OCI-M2 (cell line): ENCODE data around the gene CFI.
A peak's percentile ranks its signal among the peaks of the same experiment; 100 is the strongest.

Experiments
- DNase-seq: peaks from one replicate; lab custom pipeline; 2025; ENCODE audit not compliant: unreplicated experiment; lab: John Stamatoyannopoulos, UW

Gene CFI

GRCh38 chr4:109730619-109731545 is 70.9 kb downstream of the CFI start:
- no peak for DNase-seq

DNA sequence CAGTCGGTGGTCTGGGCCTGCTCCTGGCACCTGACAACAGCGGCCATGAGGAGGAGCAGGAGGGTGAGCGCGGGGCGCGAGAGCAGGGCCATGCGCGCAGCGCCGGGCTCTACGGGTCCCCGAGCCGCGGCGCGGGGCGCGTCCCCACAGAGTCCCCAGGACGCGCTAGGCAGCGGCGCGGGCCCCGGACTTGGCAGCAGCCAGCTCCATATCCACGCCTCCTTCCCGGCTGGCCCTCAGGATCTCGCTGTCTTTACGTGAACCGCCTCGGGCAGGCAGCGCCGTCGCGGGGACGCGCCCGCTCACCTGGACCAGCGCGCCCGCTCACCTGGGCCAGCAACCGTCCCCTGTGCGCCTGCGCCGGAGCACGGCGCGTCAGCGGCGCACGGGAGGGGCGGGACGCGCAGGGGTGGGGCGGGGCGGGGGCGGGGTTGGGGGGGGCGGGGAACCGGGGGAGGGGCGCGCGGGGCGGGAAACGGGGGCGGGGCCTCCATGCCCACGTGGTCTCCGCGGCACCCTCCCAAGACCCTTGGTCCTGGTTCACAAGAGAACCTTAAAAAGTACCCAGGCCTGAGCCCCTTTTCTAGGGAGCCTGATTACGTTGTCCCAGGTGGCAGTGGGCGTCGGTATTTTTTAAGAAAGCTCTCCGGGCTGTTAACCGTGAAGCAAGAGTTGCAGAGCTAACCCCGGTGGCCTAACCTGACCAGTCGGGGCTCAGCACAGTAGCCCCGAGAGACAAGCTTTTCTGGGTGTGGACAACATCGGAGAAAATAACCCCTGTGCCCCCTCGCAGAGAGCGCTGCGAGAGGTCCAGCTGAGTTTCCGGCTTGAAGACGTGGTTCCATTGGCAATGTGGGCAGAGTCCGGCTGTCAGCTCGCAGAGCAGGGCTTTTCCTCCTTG is 71.8 kb downstream of the CFI start, which contains the start of gene PLA2G12A:
TSS of gene PLA2G12A (minus strand) at position 353 of the 901 bp plus-strand sequence. CDS start at position 92, 261 bp downstream.
- peak; percentile 39 for DNase-seq

DNA sequence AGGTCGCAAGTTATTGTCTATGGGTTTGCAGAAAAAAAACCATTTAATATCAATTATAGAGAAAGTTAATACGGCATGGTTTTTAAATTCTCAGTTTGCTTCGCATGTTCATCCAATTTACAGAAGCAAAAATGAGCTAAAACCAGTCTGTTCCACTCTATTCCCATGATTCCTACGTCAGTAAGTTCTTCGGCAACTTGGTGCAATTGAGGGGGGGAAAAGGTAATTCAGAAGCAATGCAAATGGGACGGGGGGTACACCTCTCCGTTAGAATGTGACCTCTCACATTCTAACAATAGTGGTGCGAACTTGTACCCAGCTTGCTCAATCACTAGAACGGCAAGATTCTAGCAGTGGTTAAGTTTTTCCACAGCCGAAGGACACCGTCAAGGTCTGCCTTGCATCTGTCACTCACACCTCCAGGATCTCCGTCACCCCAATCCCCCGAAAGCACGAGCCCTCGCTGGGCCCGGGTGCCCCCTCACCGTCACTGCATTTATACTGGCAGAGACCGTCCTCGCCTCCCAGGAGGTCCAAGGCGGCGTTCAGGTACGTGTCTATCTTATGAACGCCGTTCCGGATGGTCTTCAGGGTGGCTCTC is 72.6 kb downstream of the CFI start:
- DNase-seq: no peak

DNA sequence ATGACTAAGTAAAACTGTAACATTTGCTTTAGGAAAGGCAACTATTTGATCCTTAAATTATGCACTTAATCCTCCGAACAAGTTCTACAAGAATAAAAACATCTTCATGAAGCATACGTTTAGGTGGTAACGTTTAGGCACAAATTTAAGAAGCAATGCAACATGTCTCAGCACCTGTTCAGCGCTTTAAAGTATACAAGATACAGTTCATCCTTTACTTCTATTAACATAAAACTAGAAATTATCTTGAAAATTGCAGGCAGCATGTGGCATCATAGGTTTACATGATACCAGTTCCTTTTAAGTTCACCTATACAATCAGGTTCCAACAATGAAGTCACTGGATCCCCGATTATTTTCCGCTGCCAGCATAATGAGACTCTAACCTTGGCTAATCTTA is 73.4 kb downstream of the CFI start:
- no peak for DNase-seq

GRCh38 chr4:109723110-109723509 is 78.7 kb downstream of the CFI start:
- no peak for DNase-seq

DNA sequence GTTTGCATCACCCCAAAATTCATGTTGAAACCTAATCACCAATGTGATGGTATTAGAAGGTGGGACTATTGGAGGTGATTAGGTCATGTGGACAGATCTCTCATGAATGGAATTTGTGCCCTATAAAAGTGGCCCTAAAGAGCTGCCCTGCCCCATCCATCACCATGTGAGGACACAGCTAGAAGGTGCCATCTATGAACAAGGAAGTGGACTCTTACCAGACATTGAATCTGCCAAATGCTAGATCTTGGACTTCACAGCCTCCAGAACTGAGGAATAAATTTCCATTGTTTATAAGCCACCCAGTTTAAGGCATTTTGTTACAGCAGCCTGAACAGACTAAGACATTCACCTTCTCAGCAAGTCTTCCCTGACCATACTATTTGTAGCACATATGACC is 79.4 kb downstream of the CFI start:
- no peak for DNase-seq

- DNase-seq: no peak
Measured at GRCh38 chr4:109721033-109721432, 80.8 kb downstream of the CFI start.

GRCh38 chr4:109719604-109720003 is 82.2 kb downstream of the CFI start:
- no peak for DNase-seq

GRCh38 chr4:109718759-109719158 is 83.0 kb downstream of the CFI start:
- no peak for DNase-seq

DNA sequence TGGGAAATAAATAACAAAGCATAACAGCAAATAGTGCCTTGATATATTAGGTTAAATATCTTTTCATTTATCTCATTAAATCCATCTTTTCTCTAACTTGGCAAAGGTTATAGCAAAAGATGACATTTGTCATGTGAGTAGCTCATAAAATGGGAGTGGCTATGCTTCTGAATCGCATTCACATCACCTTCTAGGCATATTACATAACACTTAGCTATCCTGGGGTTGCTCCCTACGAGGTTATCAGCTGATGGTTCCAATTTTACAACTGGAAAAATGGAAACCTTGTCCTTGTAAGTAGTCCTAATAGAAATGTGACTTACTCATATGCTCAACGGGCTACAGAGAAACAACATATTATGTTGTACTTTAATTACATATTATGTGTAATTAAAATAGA is 88.3 kb downstream of the CFI start:
- DNase-seq: no peak

- peak; percentile 11 for DNase-seq
Measured at GRCh38 chr4:109708990-109709389, 92.8 kb downstream of the CFI start.

DNA sequence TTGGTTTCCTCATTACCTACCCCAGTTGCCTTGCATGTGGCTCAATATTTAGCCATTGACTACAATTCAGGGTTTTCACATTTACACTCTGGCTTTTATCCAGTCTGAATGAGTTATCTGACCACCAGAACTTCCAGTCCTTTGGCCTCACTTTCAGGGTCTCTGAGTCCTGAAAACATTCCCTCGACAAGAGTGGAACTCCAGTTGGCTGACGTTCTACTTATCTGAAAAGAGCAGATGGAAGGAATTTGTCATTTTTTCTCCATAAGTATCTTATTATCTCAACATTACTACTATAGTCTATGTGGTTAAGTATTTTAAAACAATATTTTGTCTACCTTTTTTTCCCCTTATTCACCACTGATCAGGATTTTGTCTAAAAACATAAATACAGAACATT is 93.4 kb downstream of the CFI start:
- DNase-seq: no peak

GRCh38 chr4:109703664-109704361 is 98.0 kb downstream of the CFI start:
- no peak for DNase-seq

GRCh38 chr4:109702950-109703663 is 98.7 kb downstream of the CFI start, which contains the start of gene CASP6:
Gene CASP6 (minus strand): TSS chr4:109703445. CDS start chr4:109703395, 50 bp downstream.
- DNase-seq: peak; percentile 10

DNA sequence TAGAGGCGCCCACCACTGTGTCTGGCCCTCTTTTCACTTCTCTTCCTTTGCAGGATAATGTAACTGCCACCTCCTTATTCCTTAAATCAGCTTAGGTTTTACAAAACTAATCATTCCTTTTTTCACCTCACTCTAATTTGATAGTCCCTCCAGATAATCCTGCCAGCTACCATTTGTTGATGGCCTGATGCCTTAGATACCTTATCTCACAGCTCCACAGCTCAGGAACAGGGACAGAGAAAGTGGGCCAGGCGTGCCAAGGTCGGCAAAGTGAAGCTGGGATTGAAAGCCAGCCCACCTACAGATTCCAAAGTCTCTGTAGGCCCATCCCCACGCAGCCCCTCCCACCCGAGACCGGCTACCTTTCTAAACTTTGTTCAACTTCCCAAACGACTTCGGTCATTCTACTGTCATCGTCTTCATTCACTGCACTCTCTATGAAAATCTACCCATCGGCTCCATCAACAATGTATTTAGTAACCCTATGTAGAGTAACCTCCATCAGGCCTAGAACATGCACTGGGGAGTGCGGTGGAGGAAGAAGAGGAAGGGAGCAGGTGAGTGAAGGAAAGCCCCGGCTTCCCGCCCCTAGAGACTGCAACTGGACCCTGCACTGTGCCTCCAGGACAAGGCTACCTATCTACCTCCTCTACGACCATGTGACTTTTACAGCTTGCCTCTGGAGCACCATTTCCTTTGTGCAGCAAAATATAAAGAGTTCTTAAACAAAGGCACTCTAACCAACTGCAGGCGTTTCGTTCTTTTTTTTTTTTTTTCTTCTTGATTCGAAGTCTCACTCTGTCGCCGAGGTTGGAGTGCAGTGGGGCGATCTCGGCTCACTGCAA is 100.0 kb downstream of the CFI start:
- DNase-seq: no peak

GRCh38 chr4:109699553-109700225 is 102.1 kb downstream of the CFI start:
- no peak for DNase-seq

DNA sequence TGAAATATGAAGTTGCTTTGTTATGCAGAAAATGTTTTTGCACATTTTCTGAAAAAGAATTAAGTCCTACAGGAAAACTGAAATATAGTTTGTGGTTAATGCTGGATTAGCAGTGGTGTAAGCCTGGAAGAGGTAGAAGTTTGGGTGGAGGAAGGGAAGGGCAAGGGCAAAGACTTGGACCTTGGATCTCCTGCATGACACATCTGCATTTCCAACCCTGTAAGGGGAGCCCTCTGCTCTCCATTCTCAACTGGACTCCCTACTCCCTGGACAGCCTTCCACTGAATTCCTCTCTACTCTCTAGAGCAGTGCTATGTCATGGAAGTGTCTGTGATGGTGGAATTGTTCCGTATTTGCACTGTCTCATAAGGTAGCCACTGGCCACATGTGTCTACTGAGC is 103.1 kb downstream of the CFI start:
- no peak for DNase-seq

DNA sequence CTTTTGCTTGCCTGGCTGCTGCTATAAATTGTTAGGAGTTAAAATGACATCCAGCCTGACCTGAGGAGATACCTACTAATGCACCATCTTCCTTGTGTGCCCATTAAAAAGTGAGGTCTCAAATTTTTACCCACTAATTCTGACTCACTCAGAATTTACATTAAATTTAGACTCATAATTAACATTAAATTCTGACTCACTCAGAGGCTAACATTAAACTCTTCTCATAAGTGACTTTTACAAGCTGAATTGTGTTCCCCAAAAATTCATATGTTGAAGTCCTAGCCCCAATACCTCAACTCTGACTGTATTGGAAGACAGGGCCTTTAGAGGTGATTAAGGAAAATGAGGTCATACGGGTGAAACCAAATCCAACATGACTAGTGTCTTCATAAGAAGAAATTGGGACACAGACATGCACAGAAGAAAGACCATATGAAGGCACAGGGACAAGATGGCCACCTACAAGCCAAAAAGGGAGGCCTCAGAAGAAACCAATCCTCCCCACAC is 110.3 kb downstream of the CFI start:
- DNase-seq: no peak
